HL-60 (cell line): ENCODE measurements around the gene MXRA7.
"Not testable (repeated sequence)": the region's sequence is repeated elsewhere in the genome, so short reads cannot be mapped to it uniquely, and the experiment has no call there.

Source experiments
- DNase-seq, 2 experiments: peaks; one replicate each; pipeline ENCODE4 v3.0.0-alpha.2; 2010 to 2020; ENCODE audit warnings: low read depth in 1 of 2, low spot score in 1 of 2
- H3K27ac ChIP-seq: fragments of 250-450 bp; sonication (Bioruptor Pico); replicated peaks from 2 replicates; pipeline ENCODE4 v1.5.1; 2020; ENCODE audit warnings: mild to moderate bottlenecking, moderate library complexity
- H3K27me3 ChIP-seq: fragments of 250-450 bp; sonication (Bioruptor Pico); 2 replicates; pipeline ENCODE4 v1.5.1; 2021; ENCODE audit warnings: mild to moderate bottlenecking, moderate library complexity; ENCODE audit not compliant: insufficient read depth, poor library complexity, severe bottlenecking
- H3K4me3 ChIP-seq: replicated peaks from 2 replicates; pipeline ENCODE4 v1.5.1; 2011; ENCODE audit warnings: mild to moderate bottlenecking, control low read depth, low read length; ENCODE audit not compliant: insufficient read depth
- GABPA ChIP-seq: IDR thresholded peaks from 2 replicates; pipeline ENCODE4 v1.6.1; 2012; ENCODE audit warnings: low read depth
- POLR2AphosphoS5 ChIP-seq: IDR thresholded peaks from 2 replicates; pipeline ENCODE4 v1.6.1; 2012; ENCODE audit warnings: low read depth
- SPI1 ChIP-seq: IDR thresholded peaks from 2 replicates; pipeline ENCODE4 v1.6.1; 2012; ENCODE audit warnings: low read depth, mild to moderate bottlenecking, borderline replicate concordance
- TF ChIP-seq, protein P1 (sequence below): IDR thresholded peaks from one replicate; pipeline ENCODE4 v1.5.1; 2011; ENCODE audit warnings: low read length, control low read depth, inconsistent platforms; ENCODE audit not compliant: insufficient read depth
- TF ChIP-seq, protein P2 (sequence below): IDR thresholded peaks from 2 replicates; pipeline ENCODE4 v1.6.1; 2012; ENCODE audit warnings: low read depth; ENCODE audit not compliant: insufficient replicate concordance

The MXRA7 gene

DNA sequence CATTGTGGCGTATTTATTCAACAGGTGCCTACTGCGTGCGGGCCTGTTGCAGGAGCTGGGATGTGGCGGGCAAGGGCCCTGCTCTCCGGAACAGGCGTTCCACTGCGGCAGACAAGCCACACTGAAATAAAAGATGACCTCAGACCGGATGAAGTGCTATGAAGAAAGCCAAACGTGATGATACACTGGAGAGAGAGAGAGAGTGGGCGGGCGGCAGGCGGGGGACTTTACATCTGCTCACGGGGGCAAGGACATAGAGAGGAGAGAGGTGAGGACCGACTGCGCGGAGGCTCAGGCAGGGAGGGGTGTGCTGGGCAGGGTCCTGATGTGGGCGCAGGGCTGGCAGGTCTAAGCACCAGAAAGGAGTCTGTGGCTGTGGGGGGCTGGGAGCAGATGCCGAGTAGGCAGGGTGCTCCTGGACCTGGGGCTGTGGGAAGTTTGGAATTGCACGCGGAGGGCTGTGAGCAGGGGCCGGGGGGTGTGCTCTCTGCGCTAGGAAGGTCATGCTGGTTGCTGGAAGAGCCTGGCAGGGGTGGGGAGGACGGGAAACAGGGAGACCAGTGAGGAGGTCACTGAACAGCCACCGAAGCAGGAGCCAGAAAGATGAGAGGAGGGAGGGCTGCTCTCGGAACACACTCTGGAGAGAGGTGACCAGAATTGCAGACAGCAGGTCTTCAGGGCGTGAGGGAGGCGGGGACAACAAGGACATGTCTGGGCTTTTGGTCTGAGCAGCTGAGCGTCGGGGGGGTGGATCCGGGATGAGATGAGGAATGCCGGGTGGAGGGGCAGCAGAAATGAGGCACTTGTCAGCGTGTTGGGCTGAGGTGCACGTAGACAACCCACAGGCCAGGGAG, 9.9 kb downstream of the MXRA7 start:
- H3K4me3 ChIP-seq: no peak overlapping the region

DNA sequence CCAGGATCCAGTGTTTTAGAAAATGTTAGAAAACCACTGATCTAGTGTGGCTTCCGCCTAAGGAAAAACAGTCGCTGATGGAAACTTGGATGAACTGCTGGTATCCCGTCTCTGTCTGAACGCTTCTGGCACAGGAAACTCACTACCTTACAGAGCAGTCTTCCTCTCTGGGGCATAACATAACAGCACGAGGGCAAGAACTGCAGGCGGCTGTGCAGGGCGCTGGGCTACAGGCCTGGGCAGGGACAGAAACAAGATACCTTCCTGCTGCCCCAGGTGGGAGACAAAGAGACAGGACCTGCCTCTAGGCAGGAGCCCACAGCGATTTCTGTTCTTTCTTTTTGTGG, 10.5 kb downstream of the MXRA7 start:
- no peak overlapping the region for H3K4me3 ChIP-seq
- DNase-seq: no peak
- no peak overlapping the region for H3K27ac ChIP-seq
- no peaks in the 10 kb centered on the region for H3K27me3 ChIP-seq
- TF ChIP-seq, protein P1, sequence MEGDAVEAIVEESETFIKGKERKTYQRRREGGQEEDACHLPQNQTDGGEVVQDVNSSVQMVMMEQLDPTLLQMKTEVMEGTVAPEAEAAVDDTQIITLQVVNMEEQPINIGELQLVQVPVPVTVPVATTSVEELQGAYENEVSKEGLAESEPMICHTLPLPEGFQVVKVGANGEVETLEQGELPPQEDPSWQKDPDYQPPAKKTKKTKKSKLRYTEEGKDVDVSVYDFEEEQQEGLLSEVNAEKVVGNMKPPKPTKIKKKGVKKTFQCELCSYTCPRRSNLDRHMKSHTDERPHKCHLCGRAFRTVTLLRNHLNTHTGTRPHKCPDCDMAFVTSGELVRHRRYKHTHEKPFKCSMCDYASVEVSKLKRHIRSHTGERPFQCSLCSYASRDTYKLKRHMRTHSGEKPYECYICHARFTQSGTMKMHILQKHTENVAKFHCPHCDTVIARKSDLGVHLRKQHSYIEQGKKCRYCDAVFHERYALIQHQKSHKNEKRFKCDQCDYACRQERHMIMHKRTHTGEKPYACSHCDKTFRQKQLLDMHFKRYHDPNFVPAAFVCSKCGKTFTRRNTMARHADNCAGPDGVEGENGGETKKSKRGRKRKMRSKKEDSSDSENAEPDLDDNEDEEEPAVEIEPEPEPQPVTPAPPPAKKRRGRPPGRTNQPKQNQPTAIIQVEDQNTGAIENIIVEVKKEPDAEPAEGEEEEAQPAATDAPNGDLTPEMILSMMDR: no peak
- no peak for TF ChIP-seq GABPA
- no peak for TF ChIP-seq POLR2AphosphoS5
- TF ChIP-seq, protein P2, sequence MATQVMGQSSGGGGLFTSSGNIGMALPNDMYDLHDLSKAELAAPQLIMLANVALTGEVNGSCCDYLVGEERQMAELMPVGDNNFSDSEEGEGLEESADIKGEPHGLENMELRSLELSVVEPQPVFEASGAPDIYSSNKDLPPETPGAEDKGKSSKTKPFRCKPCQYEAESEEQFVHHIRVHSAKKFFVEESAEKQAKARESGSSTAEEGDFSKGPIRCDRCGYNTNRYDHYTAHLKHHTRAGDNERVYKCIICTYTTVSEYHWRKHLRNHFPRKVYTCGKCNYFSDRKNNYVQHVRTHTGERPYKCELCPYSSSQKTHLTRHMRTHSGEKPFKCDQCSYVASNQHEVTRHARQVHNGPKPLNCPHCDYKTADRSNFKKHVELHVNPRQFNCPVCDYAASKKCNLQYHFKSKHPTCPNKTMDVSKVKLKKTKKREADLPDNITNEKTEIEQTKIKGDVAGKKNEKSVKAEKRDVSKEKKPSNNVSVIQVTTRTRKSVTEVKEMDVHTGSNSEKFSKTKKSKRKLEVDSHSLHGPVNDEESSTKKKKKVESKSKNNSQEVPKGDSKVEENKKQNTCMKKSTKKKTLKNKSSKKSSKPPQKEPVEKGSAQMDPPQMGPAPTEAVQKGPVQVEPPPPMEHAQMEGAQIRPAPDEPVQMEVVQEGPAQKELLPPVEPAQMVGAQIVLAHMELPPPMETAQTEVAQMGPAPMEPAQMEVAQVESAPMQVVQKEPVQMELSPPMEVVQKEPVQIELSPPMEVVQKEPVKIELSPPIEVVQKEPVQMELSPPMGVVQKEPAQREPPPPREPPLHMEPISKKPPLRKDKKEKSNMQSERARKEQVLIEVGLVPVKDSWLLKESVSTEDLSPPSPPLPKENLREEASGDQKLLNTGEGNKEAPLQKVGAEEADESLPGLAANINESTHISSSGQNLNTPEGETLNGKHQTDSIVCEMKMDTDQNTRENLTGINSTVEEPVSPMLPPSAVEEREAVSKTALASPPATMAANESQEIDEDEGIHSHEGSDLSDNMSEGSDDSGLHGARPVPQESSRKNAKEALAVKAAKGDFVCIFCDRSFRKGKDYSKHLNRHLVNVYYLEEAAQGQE: no peak
- no peak for TF ChIP-seq SPI1

More for the DNA sequence above, 9.9 kb downstream of the MXRA7 start:
- DNase-seq: no peak
- H3K27me3 ChIP-seq: no peaks in the 10 kb centered on the region
- TF ChIP-seq POLR2AphosphoS5 (no peak), SPI1 (no peak)
- no peak overlapping the region for H3K27ac ChIP-seq

DNA sequence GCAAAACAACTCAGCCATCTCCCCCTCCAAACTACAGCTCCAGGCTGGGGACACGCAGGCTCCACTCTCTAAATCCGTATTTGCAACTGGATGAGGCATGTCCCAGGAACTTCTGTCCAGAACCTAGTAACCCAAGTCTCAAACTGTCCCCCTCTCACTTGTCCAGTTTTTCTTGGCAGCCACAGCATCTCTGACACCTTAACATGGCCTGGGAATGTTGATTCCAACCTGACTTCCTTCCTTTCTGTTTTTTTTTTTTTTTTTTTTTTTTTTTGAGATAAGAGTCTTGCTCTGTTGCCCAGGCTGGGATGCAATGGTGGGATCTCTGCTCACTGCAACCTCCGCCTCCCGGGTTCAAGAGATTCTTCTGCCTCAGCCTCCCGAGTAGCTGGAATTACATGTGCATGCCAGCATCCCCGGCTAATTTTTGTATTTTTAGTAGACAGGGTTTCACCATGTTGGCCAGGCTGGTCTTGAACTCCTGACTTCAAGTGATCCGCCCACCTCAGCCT, 12.2 kb downstream of the MXRA7 start:
- not testable (repeated sequence) for H3K27ac ChIP-seq, H3K27me3 ChIP-seq, DNase-seq, H3K4me3 ChIP-seq

DNA sequence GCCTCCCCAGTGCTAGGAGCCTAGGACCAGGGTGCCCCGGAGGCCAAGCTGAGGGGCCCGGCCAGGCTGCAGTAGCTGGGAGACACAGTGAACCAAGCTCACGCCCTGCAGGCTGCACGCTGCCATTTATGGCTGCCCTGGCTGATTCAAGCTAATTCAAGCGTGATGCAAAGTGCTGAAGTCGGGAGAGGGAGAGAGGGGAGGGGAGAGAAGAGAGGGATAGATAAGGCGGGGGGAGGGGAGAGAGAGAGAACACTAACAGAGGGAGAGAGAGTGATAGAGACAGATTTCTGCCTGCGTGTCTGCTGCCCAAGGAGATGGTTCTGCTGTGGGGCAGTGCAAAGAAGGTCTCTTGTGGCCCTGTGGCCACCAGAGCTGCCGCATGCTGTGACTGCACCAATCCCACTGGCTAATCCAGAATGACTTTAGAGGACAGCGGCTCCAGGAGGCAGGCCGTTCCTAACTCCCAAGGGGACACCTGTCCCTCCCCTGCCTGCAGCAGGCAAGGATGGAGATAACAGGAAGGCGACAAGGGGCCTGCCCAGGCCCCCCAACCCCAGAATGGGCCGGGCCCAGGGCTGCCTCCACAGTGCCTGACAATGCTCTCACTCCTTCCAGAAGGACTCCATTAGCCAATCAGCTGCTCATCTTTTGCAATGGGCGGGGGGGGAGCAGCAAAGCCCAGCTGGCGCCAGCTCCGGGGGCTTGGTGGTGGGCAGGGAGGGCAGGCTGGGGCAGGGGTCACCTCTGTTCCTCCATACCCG, 12.9 kb downstream of the MXRA7 start:
- no peaks in the 10 kb centered on the region for H3K27me3 ChIP-seq
- TF ChIP-seq, protein P2: no peak
- TF ChIP-seq GABPA: no peak
- TF ChIP-seq, protein P1: no peak
- TF ChIP-seq POLR2AphosphoS5: no peak
- TF ChIP-seq SPI1: no peak
- no peak for DNase-seq
- H3K4me3 ChIP-seq: no peak overlapping the region
- H3K27ac ChIP-seq: no peak overlapping the region
